Nephron progenitor cell (in vitro differentiated cells): Measurements from ENCODE around the gene ANXA2.

Source experiments
- DNase-seq: peaks from one replicate; pipeline ENCODE4 v3.0.0; 2021
- H3K27ac Mint-ChIP-seq: 2 replicates; pipeline ENCODE4 v1.8.0; 2021; ENCODE audit warnings: mild to moderate bottlenecking, moderate library complexity, mixed read lengths
- H3K27me3 Mint-ChIP-seq: 2 replicates; pipeline ENCODE4 v1.8.0; 2021; ENCODE audit warnings: mild to moderate bottlenecking, low read depth, mixed read lengths; ENCODE audit not compliant: poor library complexity
- H3K36me3 Mint-ChIP-seq: 2 replicates; pipeline ENCODE4 v1.8.0; 2021; ENCODE audit warnings: low read depth, mixed read lengths
- H3K4me1 Mint-ChIP-seq: 2 replicates; pipeline ENCODE4 v1.8.0; 2021; ENCODE audit warnings: mixed read lengths
- H3K4me3 Mint-ChIP-seq: 2 replicates; pipeline ENCODE4 v1.8.0; 2021; ENCODE audit warnings: mild to moderate bottlenecking, moderate library complexity, mixed read lengths
- H3K9me3 Mint-ChIP-seq: 2 replicates; pipeline ENCODE4 v1.8.0; 2021; ENCODE audit warnings: mild to moderate bottlenecking, moderate library complexity, mixed read lengths
- CTCF ChIP-seq: fragments of 200-600 bp; sonication (generic); IDR thresholded peaks from 2 replicates; pipeline ENCODE4 v1.5.0; 2021; ENCODE audit warnings: antibody characterized with exemption

The ANXA2 gene

GRCh38 chr15:60390231-60390630 is 7.6 kb downstream of the ANXA2 start:
- no peak for DNase-seq
- Mint-ChIP-seq H3K4me3 (no peak overlapping the region), H3K9me3 (peaks cover 6% of the 10 kb centered on the region), H3K36me3 (peaks cover 13% of the 10 kb centered on the region), H3K27me3 (no peaks in the 10 kb centered on the region), H3K4me1 (peaks cover 60% of the 10 kb centered on the region), H3K27ac (peak overlapping the region; percentile 33)
- no peak for TF ChIP-seq CTCF

- H3K27me3 Mint-ChIP-seq: no peaks in the 10 kb centered on the region
- H3K36me3 Mint-ChIP-seq: peaks cover 13% of the 10 kb centered on the region
- no peak for TF ChIP-seq CTCF
- peaks cover 6% of the 10 kb centered on the region for H3K9me3 Mint-ChIP-seq
- no peak overlapping the region for H3K4me3 Mint-ChIP-seq
- no peak for DNase-seq
- H3K27ac Mint-ChIP-seq: peak overlapping the region; percentile 23
- peaks cover 52% of the 10 kb centered on the region for H3K4me1 Mint-ChIP-seq
These were observed 8.3 kb downstream of the ANXA2 start for GRCh38 chr15:60389261-60390077.

- TF ChIP-seq CTCF: no peak
- Mint-ChIP-seq H3K4me3 (no peak overlapping the region), H3K9me3 (peaks cover 6% of the 10 kb centered on the region), H3K27me3 (no peaks in the 10 kb centered on the region), H3K27ac (no peak overlapping the region), H3K4me1 (peaks cover 31% of the 10 kb centered on the region), H3K36me3 (peaks cover 13% of the 10 kb centered on the region)
- no peak for DNase-seq
These were observed 10.5 kb downstream of the ANXA2 start for GRCh38 chr15:60387321-60387720.

GRCh38 chr15:60386615-60387014 is 11.2 kb downstream of the ANXA2 start:
- DNase-seq: no peak
- TF ChIP-seq CTCF: no peak
- H3K27ac Mint-ChIP-seq: no peak overlapping the region
- peaks cover 27% of the 10 kb centered on the region for H3K4me1 Mint-ChIP-seq
- peaks cover 13% of the 10 kb centered on the region for H3K36me3 Mint-ChIP-seq
- H3K4me3 Mint-ChIP-seq: no peak overlapping the region
- peaks cover 6% of the 10 kb centered on the region for H3K9me3 Mint-ChIP-seq
- no peaks in the 10 kb centered on the region for H3K27me3 Mint-ChIP-seq

- no peak for DNase-seq
- no peak for TF ChIP-seq CTCF
- no peak overlapping the region for H3K27ac Mint-ChIP-seq
- H3K27me3 Mint-ChIP-seq: no peaks in the 10 kb centered on the region
- H3K9me3 Mint-ChIP-seq: peaks cover 6% of the 10 kb centered on the region
- peaks cover 21% of the 10 kb centered on the region for H3K36me3 Mint-ChIP-seq
- no peak overlapping the region for H3K4me3 Mint-ChIP-seq
- H3K4me1 Mint-ChIP-seq: peaks cover 27% of the 10 kb centered on the region
These were observed 11.9 kb downstream of the ANXA2 start for GRCh38 chr15:60385620-60386552.
